Stimulated activated CD4-positive, alpha-beta T cell treated with anti-CD3 and anti-CD28 coated beads, Interleukin-1b, Interleukin-23, amount 100 ng/mL, for 4 hours (primary cell): ENCODE data around the gene CASKIN2.

Experiments
- DNase-seq, 2 donors: peaks; one replicate each; pipeline ENCODE4 v3.0.0-alpha.2; 2020; ENCODE audit warnings: low read depth in 2 of 2

The CASKIN2 gene, protein sequence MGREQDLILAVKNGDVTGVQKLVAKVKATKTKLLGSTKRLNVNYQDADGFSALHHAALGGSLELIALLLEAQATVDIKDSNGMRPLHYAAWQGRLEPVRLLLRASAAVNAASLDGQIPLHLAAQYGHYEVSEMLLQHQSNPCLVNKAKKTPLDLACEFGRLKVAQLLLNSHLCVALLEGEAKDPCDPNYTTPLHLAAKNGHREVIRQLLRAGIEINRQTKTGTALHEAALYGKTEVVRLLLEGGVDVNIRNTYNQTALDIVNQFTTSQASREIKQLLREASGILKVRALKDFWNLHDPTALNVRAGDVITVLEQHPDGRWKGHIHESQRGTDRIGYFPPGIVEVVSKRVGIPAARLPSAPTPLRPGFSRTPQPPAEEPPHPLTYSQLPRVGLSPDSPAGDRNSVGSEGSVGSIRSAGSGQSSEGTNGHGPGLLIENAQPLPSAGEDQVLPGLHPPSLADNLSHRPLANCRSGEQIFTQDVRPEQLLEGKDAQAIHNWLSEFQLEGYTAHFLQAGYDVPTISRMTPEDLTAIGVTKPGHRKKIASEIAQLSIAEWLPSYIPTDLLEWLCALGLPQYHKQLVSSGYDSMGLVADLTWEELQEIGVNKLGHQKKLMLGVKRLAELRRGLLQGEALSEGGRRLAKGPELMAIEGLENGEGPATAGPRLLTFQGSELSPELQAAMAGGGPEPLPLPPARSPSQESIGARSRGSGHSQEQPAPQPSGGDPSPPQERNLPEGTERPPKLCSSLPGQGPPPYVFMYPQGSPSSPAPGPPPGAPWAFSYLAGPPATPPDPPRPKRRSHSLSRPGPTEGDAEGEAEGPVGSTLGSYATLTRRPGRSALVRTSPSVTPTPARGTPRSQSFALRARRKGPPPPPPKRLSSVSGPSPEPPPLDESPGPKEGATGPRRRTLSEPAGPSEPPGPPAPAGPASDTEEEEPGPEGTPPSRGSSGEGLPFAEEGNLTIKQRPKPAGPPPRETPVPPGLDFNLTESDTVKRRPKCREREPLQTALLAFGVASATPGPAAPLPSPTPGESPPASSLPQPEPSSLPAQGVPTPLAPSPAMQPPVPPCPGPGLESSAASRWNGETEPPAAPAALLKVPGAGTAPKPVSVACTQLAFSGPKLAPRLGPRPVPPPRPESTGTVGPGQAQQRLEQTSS (N-terminal part only)

DNA sequence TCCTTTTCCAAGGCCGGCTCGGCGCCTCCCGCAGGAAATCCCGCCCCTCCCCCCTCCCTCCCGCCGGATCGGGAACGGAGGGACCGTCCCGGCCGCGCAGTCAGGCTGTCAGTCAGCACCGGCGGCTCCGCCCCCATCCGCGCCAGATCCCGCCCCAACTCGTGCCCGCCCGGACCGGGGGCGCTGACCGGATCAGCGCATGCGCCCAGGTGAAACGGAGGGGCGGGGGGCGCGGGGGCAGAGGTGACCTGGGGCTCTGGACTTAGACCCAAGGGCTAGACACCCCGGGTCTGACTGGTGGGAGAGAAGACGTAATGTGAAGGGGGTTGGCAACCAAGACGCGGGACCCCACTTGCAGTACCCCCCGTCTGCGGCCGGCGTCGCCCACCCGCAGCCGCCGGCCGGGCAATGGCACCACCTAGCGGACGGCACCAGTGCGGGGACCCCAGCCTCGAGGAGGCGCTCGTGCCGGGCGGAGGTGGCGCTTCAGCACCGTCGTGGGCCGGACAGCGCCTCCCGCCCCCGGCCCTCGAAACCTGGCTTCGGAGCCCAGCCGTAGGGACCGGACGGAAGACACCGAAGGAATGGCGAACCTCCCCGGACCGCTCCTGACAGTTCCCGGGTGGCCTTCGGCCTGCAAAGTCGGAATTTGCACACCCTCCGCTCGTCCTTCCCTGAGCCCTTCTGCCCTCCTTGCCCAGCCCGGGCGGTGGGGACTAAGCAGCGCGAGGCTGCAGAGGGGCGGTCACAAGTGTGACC, at the start of gene CASKIN2:
Gene CASKIN2 (minus strand): TSS at position 42 of the 759 bp plus-strand sequence. CDS start 1,733 bp downstream, outside the sequence.
- peak; percentile 68 to 86 for DNase-seq

DNA sequence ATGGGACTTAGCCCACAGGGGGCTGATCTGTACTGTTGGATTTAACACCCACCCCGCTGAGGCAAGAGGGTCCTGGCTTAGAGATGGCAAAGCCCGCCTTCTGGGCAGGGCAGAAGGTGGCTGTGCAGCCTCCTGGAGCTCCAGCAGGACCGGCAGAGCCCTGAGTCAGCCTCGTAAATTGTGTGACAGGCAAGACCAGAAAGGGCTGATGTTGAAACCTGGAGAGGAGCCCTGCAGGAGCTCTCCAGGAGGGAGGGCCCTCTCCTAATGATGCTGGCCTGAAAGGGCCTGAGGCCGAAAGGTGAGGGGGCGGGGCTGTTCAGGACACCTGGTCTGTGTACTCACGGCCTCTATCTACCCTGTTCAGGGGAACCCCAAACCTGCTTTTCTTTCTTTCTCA, 49.7 kb upstream of the CASKIN2 start:
- DNase-seq = no peak

DNA sequence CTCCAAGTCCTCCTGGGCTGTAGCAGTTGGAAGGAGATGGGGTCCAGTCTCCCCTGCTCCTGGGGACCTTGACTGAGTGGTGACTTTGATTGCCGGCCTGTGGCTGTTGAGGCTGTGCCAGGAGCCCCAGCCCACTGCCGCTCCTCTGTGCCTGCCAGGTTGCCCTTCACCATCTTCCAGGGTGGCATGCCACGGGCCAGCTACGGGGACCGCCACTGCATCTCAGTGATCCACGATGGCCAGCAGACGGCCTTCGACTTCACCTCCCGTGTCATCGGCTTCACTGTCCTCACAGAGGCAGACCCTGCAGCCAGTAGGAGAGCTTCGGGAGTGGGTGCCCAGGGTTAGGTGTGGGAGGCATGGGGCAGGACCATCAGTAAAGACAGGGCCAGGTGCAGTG, 48.9 kb upstream of the CASKIN2 start:
- no peak for DNase-seq

DNA sequence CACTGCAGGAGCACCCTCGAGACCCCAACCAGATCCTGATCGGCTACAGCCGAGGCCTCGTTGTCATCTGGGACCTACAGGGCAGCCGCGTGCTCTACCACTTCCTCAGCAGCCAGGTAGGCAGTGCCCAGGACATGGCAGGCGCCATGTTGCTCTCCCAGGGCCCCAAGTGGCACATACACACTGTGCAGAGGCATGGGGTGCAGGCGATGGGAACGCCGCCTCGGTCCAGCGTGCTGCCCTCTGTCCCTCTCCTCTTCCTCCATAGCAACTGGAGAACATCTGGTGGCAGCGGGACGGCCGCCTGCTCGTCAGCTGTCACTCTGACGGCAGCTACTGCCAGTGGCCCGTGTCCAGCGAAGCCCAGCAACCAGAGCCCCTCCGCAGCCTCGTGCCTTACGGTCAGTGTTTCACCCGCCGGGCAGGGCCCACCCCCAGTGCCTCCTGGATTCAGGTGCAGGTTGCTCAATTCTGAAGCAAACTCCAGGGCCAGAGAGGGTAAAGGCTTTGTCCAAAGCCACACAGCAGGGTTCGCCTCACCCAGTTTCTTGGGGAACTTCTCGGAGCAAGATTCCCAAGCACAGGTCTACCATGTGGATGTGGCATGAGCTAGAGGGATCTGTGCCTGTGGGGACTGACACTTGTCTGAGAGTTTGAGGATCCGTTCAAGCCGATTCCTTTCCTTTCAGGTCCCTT, 47.9 kb upstream of the CASKIN2 start:
- no peak for DNase-seq

DNA sequence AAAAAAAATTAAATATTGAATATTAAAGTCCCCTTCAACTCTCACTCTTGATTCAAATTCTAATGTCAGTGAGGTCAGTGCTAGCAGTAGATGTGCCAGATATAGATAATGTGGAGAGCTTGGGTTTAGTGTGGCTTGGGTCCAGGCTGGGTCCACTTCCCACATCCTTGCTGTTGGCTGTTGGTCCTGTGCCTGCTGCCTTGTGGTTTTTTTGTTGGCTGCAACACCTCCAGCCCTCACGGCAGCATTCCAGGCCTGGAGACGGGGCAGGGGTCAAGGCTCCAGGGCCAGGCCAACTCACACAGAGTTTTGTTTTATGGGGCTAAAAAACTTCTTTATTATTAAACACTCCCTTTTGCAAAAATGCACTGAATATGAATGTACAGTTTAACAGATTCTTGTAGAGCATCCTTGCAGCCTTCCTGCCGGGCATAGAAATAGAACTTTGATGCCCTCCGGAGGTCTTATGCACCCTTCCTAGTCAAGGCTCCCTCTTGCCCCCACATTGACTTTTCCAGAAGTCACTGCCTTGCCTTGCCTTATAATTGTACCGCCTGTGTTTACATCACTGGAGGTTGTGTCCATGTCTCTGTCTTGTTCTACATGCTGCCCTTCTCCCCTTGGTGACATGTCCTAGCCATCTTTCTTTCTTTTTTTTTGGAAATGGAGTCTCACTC, 46.7 kb upstream of the CASKIN2 start:
- no peak for DNase-seq

DNA sequence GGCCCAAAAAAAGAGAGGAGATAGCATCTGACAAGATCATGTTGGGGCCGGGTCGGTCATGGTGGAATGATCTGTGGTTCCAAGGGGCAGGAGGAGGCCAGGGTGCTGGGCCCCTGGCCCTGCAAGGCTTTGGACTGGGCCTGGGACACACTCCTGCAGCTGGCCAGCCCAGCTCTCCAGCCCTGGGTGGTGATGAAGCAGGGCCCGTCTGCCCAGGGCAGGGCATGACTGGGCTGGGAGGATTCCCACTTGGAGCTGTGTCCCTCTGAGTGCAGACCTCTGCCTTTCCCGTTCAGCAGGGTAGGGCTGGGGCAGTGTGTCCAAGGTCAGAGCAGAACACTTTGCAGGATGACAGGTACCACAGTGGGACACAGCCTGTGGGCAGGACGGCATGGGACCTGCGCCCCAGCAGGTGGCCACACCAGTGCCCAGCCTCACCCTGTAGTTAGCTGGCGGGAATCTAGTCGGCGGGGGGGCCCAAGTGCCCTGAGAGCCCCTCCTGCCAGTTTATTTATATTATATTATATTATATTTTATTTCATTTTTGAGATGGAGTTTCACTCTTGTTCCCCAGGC, 44.7 kb upstream of the CASKIN2 start:
- no peak for DNase-seq

DNA sequence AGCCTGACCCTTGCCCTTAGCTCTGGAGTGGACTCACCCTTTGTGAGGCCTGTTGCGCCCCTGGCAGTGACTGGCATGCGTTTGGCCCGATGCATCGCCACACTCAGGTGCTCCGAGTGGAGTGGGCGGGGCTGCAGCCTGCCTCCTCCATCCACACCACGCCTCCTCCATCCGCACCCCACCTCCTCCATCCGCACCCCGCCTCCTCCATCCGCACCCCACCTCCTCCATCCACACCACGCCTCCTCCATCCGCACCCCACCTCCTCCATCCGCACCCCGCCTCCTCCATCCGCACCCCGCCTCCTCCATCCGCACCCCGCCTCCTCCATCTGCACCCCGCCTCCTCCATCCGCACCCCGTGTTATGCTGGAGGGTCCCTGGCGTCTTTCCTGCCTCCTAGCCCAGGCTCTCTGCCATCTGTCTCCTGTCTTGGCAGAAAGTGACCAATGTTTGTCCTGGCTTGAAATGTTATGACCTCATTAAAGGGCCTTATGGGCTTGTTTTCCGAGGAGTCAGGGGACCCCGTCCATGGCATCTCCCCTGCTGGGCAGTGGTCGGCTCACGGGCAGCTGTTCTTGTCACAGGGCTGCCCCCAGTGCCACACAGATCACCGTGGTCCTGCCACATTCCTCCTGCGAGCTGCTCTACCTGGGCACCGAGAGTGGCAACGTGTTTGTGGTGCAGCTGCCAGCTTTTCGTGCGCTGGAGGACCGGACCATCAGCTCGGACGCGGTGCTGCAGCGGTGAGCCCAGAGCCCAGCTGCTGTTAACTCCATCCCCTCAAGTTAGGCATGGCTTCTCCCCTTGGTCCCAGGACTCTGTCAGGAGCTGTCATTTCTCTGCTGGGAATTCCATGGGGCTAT, 43.6 kb upstream of the CASKIN2 start:
- no peak for DNase-seq

DNA sequence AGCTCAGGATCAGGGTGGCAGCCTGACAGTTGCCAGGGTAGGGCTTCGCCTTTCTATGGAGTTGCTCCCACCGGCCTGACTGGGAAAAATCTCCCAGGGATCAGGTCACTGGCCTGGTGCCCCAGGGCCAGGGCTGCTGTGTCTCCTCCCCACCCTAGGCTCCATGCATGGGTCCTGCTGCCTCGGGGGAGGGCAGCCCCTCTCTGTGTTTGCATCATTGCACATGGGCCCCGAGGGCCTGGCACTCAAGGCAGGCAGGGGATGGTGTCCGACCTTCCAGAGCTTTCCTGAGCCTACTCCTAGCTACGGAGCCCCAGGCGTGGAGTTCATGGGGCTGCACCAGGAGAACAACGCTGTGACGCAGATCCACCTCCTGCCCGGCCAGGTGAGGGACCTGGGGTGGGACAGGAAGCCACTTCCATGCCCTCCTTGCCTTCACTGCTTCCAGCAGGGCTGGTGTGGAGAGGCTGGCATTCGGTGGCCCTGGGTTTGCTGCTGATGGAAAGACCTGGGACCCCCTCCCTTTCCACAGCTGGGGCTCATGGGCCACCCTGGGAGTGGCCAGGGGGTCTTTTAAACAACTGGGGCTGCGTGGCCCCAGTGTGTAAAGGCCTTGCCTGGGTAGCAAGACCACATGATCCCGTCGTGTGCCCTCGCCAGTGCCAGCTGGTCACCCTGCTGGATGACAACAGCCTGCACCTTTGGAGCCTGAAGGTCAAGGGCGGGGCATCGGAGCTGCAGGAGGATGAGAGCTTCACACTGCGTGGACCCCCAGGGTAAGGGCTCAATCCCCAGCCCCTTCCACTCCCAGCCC, 42.7 kb upstream of the CASKIN2 start:
- DNase-seq = no peak

DNA sequence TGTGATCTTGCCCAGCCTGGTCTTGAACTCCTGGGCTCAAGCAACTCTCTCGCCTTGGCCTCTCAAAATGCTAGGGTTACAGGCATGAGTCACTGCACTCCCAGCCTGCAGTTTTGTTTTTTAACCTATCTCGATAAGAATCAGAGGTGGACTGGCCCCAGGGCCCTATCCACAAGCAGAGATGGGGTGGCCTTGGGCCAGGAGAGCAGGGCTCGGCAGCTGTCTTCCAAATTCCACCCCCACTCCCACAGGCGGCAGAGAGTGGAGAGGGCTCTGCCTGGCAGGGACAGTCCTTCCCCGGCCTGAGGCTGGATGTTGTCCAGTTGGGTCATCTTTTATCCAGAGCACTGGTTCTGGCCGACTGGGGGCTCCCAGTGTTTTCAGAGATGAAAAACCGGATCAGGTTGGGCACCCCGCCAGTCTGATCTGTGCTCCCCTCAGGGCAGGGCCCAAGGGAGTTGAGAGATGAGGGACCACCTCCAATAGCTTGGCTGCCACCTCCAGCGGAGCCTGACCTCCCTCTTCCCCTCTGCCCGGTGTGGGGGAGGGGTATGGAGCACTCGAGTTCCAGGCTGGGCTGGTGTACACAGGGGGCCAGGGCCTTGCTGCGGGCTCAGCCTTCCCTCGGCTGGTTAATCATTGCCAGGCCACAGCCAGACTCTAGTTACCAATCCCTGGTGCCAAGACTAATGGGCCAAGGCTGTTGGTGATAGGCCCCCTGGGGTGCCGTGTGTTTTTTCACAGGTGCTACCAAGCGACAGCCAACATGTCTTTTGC, 41.9 kb upstream of the CASKIN2 start:
- no peak for DNase-seq

DNA sequence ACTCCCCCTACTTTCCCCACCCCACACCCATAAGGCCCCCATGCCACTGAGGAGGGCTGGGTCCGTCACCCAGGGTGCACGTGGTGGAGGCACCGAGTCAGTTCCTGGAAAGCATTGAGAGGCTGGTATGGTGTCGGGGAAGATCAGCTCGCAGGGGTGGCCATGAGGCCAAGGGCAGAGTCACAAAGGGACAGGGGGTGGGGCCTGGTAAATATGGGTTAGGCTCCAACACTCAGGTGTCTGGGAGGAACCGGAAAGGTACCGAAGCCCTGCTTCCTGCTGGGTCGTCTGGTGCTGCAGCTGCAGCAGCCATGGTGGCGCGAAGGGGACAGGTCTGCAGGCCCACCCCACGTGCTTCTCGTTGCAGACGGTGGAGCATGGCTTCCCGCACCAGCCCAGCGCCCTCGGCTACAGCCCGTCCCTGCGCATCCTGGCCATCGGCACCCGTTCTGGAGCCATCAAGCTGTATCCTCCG, 40.4 kb upstream of the CASKIN2 start:
- no peak for DNase-seq

DNA sequence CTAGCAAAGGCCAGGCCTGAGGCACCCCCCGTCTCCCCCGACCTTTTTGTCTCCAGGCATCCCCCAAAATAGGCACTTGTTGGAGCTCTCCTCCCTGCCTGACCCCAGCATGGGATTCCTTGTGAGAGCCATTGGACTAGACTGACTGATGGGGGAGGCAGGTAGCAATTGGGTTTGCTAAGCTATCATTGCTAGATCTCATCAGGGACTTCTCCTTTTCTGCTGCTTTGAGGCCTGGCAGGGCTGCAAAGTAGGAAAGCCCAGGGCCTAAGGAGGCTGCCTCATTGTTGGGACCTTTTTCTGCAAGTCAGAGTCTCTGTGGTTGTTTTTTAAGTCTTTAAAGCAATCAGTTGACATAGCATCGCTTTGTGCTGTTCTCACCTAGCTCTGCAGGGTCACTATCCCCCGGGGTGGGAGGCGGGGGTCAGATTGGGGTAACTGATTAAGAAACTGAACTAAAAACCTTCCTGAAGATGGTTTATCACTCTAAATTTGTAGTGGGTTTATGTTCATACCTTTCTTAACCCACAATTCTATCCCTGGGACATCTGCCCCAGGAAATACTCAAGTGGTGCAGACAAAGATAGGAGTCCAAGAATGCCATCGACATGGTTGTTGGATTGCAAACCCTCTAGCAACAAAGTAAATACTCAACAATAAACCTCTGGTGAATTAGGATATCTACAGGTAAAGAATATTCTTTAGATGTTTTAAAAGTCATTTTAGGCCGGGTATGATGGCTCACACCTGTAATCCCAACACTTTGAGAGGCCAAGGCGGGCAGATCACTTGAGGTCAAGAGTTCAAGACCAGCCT, 38.2 kb upstream of the CASKIN2 start:
- no peak for DNase-seq

DNA sequence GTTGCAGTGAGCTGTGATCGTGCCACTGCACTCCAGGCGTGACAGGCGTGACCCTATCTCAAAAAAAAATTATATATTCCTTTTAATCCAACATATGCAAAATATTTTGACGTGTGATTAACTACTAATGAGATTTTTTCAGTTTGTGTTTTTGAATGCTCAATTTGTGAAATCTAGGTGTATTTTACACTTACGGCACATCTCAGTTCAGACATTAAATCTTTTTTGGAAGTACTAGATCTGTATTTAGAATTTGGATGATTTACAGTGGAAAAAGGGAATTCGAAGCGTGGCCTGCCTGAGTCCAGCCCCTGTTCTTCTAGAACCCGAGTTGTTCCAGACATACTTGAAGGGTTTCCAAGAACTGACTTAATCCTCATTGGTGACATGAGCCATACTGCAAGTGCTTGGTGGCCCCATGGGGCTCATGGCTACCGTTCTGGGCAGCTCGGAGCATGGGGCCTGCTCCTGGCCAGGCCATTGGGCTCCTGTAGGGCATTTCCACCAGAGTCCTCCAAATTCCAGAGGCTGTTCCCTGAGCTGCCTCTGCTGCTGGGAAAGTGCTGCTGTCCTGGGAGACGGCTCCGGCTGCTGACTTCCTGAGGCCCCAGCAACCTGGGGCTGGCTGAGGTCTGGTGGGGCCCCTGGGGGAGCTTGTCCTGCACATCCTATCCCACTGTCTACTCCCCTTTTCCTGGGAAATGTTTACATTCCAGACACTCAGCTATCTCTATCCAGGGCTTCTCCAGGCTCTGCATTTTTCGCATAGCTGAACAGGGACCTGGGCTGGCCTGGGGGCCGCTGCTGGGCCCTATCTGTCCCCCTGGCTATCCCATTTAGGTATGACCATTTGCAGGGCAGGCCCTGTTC, 37.3 kb upstream of the CASKIN2 start:
- DNase-seq = no peak

DNA sequence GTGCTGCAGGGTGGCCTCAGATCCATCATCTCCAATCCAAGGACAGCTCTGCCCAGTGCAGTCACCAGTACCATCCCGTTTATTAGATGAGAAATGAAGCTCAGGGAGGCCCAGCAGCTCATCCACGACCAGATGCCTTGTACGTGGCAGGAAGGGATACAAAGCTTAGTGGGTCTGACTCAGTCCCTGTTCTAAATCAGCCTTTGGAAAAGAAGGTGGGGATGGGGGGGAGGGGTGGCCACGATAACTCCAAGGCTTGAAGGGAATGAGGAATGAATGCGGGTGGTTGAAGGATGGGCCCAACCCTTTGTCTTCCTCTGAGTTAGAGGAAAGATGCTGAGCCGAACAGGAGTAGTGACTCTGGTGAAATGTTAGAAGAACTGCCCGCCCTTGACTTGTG, 35.9 kb upstream of the CASKIN2 start:
- no peak for DNase-seq

DNA sequence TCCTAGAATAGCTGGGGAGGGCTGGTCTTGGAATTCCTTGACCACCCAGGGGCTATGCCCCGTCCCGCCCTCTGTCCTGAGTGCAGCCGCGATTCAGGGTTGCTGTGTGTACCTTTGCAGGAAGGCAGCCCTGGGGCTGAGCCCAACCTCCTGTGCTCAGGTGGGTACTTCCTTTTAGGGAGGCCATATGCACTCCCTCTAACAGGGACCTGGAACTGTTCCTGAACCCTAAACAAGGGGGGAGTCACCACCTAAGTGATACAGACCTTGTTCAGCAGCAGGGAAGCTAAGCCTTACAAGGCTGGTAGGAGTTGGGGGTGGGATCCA, 34.8 kb upstream of the CASKIN2 start:
- DNase-seq = no peak
